ENCODE results near the gene IGFBP5. TPM values are rescaled to one million over a fixed set of nuclear protein-coding genes. Genes with fewer than 3 reads are reported as not detected.

The IGFBP5 gene
- total RNA-seq, 1 experiment from 2014 or later: not detected

- DNase-seq: no peak
- H3K79me2 ChIP-seq (ENCODE audit: low read length): no peaks in the 10 kb centered on the region
- no peak overlapping the region for H3K9ac ChIP-seq (ENCODE audit: low read length)
- H3K27ac ChIP-seq (ENCODE audit: low read length): no peak overlapping the region
- H3K4me2 ChIP-seq (ENCODE audit: low read depth, low read length, poor library complexity, severe bottlenecking): no peak overlapping the region
- no peaks in the 10 kb centered on the region for H3K36me3 ChIP-seq (ENCODE audit: insufficient read depth, low read length)
- H3K4me3 ChIP-seq (ENCODE audit: low read length): no peak overlapping the region
- H3K4me1 ChIP-seq (ENCODE audit: low read length): no peaks in the 10 kb centered on the region
- H2AFZ ChIP-seq (ENCODE audit: low read length): no peak overlapping the region
- H3K9me2 ChIP-seq (replicated peaks; ENCODE audit: insufficient read depth, low read length): no peaks in the 10 kb centered on the region
- H4K20me1 ChIP-seq (ENCODE audit: insufficient read depth, low read depth, low read length): no peaks in the 10 kb centered on the region
- H3K9me3 ChIP-seq (ENCODE audit: low read length): no peaks in the 10 kb centered on the region
- no peaks in the 10 kb centered on the region for H3K27me3 ChIP-seq (ENCODE audit: low read length)
These were observed 14.3 kb downstream of the IGFBP5 start for GRCh38 chr2:216680951-216681629.

GRCh38 chr2:216679658-216680024, 15.7 kb downstream of the IGFBP5 start:
- Histone ChIP-seq H4K20me1 (ENCODE audit: insufficient read depth, low read depth, low read length) (no peaks in the 10 kb centered on the region), H3K4me1 (ENCODE audit: low read length) (no peaks in the 10 kb centered on the region), H3K4me2 (ENCODE audit: low read depth, low read length, poor library complexity, severe bottlenecking) (no peak overlapping the region), H3K9me3 (ENCODE audit: low read length) (no peaks in the 10 kb centered on the region), H2AFZ (ENCODE audit: low read length) (no peak overlapping the region), H3K9me2 (replicated peaks; ENCODE audit: insufficient read depth, low read length) (no peaks in the 10 kb centered on the region), H3K27ac (ENCODE audit: low read length) (no peak overlapping the region), H3K27me3 (ENCODE audit: low read length) (no peaks in the 10 kb centered on the region), H3K36me3 (ENCODE audit: insufficient read depth, low read length) (no peaks in the 10 kb centered on the region), H3K79me2 (ENCODE audit: low read length) (no peaks in the 10 kb centered on the region), H3K9ac (ENCODE audit: low read length) (no peak overlapping the region), H3K4me3 (ENCODE audit: low read length) (no peak overlapping the region)
- DNase-seq: no peak

GRCh38 chr2:216678813-216679657, 16.3 kb downstream of the IGFBP5 start:
- H3K27ac ChIP-seq (ENCODE audit: low read length): no peak overlapping the region
- no peak overlapping the region for H3K4me3 ChIP-seq (ENCODE audit: low read length)
- no peaks in the 10 kb centered on the region for H3K9me2 ChIP-seq (replicated peaks; ENCODE audit: insufficient read depth, low read length)
- no peak for DNase-seq
- H3K36me3 ChIP-seq (ENCODE audit: insufficient read depth, low read length): no peaks in the 10 kb centered on the region
- no peak overlapping the region for H3K4me2 ChIP-seq (ENCODE audit: low read depth, low read length, poor library complexity, severe bottlenecking)
- H3K4me1 ChIP-seq (ENCODE audit: low read length): no peaks in the 10 kb centered on the region
- H4K20me1 ChIP-seq (ENCODE audit: insufficient read depth, low read depth, low read length): no peaks in the 10 kb centered on the region
- no peak overlapping the region for H3K9ac ChIP-seq (ENCODE audit: low read length)
- no peak overlapping the region for H2AFZ ChIP-seq (ENCODE audit: low read length)
- H3K79me2 ChIP-seq (ENCODE audit: low read length): no peaks in the 10 kb centered on the region
- no peaks in the 10 kb centered on the region for H3K27me3 ChIP-seq (ENCODE audit: low read length)
- no peaks in the 10 kb centered on the region for H3K9me3 ChIP-seq (ENCODE audit: low read length)

GRCh38 chr2:216678098-216678465, 17.3 kb downstream of the IGFBP5 start:
- H2AFZ ChIP-seq (ENCODE audit: low read length): no peak overlapping the region
- no peak overlapping the region for H3K4me2 ChIP-seq (ENCODE audit: low read depth, low read length, poor library complexity, severe bottlenecking)
- no peak for DNase-seq
- no peak overlapping the region for H3K4me3 ChIP-seq (ENCODE audit: low read length)
- no peaks in the 10 kb centered on the region for H3K4me1 ChIP-seq (ENCODE audit: low read length)
- H3K9me2 ChIP-seq (replicated peaks; ENCODE audit: insufficient read depth, low read length): no peaks in the 10 kb centered on the region
- no peaks in the 10 kb centered on the region for H3K79me2 ChIP-seq (ENCODE audit: low read length)
- no peak overlapping the region for H3K27ac ChIP-seq (ENCODE audit: low read length)
- H3K9me3 ChIP-seq (ENCODE audit: low read length): no peaks in the 10 kb centered on the region
- H4K20me1 ChIP-seq (ENCODE audit: insufficient read depth, low read depth, low read length): no peaks in the 10 kb centered on the region
- H3K36me3 ChIP-seq (ENCODE audit: insufficient read depth, low read length): no peaks in the 10 kb centered on the region
- no peaks in the 10 kb centered on the region for H3K27me3 ChIP-seq (ENCODE audit: low read length)
- H3K9ac ChIP-seq (ENCODE audit: low read length): no peak overlapping the region

GRCh38 chr2:216677439-216678097, 17.8 kb downstream of the IGFBP5 start:
- Histone ChIP-seq H4K20me1 (ENCODE audit: insufficient read depth, low read depth, low read length) (no peaks in the 10 kb centered on the region), H3K79me2 (ENCODE audit: low read length) (no peaks in the 10 kb centered on the region), H3K36me3 (ENCODE audit: insufficient read depth, low read length) (no peaks in the 10 kb centered on the region), H3K27ac (ENCODE audit: low read length) (no peak overlapping the region), H3K9me3 (ENCODE audit: low read length) (no peaks in the 10 kb centered on the region), H3K4me2 (ENCODE audit: low read depth, low read length, poor library complexity, severe bottlenecking) (no peak overlapping the region), H3K4me1 (ENCODE audit: low read length) (no peaks in the 10 kb centered on the region), H3K9me2 (replicated peaks; ENCODE audit: insufficient read depth, low read length) (no peaks in the 10 kb centered on the region), H3K27me3 (ENCODE audit: low read length) (no peaks in the 10 kb centered on the region), H2AFZ (ENCODE audit: low read length) (no peak overlapping the region), H3K9ac (ENCODE audit: low read length) (no peak overlapping the region), H3K4me3 (ENCODE audit: low read length) (no peak overlapping the region)
- DNase-seq: no peak

- Histone ChIP-seq H4K20me1 (ENCODE audit: insufficient read depth, low read depth, low read length) (no peaks in the 10 kb centered on the region), H3K27ac (ENCODE audit: low read length) (no peak overlapping the region), H3K4me3 (ENCODE audit: low read length) (no peak overlapping the region), H3K9ac (ENCODE audit: low read length) (no peak overlapping the region), H2AFZ (ENCODE audit: low read length) (no peak overlapping the region), H3K79me2 (ENCODE audit: low read length) (no peaks in the 10 kb centered on the region), H3K9me2 (replicated peaks; ENCODE audit: insufficient read depth, low read length) (no peaks in the 10 kb centered on the region), H3K9me3 (ENCODE audit: low read length) (no peaks in the 10 kb centered on the region), H3K4me2 (ENCODE audit: low read depth, low read length, poor library complexity, severe bottlenecking) (no peak overlapping the region), H3K4me1 (ENCODE audit: low read length) (no peaks in the 10 kb centered on the region), H3K36me3 (ENCODE audit: insufficient read depth, low read length) (no peaks in the 10 kb centered on the region), H3K27me3 (ENCODE audit: low read length) (no peaks in the 10 kb centered on the region)
- no peak for DNase-seq
These were observed 18.7 kb downstream of the IGFBP5 start for GRCh38 chr2:216676630-216677029.

GRCh38 chr2:216674376-216674775, 21.0 kb downstream of the IGFBP5 start:
- H3K27me3 ChIP-seq (ENCODE audit: low read length): no peaks in the 10 kb centered on the region
- H3K27ac ChIP-seq (ENCODE audit: low read length): no peak overlapping the region
- no peaks in the 10 kb centered on the region for H3K9me2 ChIP-seq (replicated peaks; ENCODE audit: insufficient read depth, low read length)
- H3K9me3 ChIP-seq (ENCODE audit: low read length): no peaks in the 10 kb centered on the region
- no peak overlapping the region for H3K9ac ChIP-seq (ENCODE audit: low read length)
- no peak overlapping the region for H3K4me2 ChIP-seq (ENCODE audit: low read depth, low read length, poor library complexity, severe bottlenecking)
- H4K20me1 ChIP-seq (ENCODE audit: insufficient read depth, low read depth, low read length): no peaks in the 10 kb centered on the region
- no peak overlapping the region for H3K4me3 ChIP-seq (ENCODE audit: low read length)
- H3K36me3 ChIP-seq (ENCODE audit: insufficient read depth, low read length): no peaks in the 10 kb centered on the region
- H2AFZ ChIP-seq (ENCODE audit: low read length): no peak overlapping the region
- DNase-seq: no peak
- H3K79me2 ChIP-seq (ENCODE audit: low read length): no peaks in the 10 kb centered on the region
- no peaks in the 10 kb centered on the region for H3K4me1 ChIP-seq (ENCODE audit: low read length)

GRCh38 chr2:216673609-216674008, 21.7 kb downstream of the IGFBP5 start:
- Histone ChIP-seq H3K79me2 (ENCODE audit: low read length) (no peaks in the 10 kb centered on the region), H3K9me2 (replicated peaks; ENCODE audit: insufficient read depth, low read length) (no peaks in the 10 kb centered on the region), H3K27ac (ENCODE audit: low read length) (no peak overlapping the region), H3K9ac (ENCODE audit: low read length) (no peak overlapping the region), H2AFZ (ENCODE audit: low read length) (no peak overlapping the region), H4K20me1 (ENCODE audit: insufficient read depth, low read depth, low read length) (no peaks in the 10 kb centered on the region), H3K36me3 (ENCODE audit: insufficient read depth, low read length) (no peaks in the 10 kb centered on the region), H3K4me1 (ENCODE audit: low read length) (no peaks in the 10 kb centered on the region), H3K9me3 (ENCODE audit: low read length) (no peaks in the 10 kb centered on the region), H3K4me3 (ENCODE audit: low read length) (no peak overlapping the region), H3K4me2 (ENCODE audit: low read depth, low read length, poor library complexity, severe bottlenecking) (no peak overlapping the region), H3K27me3 (ENCODE audit: low read length) (no peaks in the 10 kb centered on the region)
- no peak for DNase-seq

Measured in Karpas-422 (cell line).